SK-N-SH treated with all-trans-retinoic acid at 6 μM for 48 hours (cell line): ENCODE measurements around the gene RESF1.

Experiments
- ATAC-seq: fragments of 200-7000 bp; cut with Tn5 transposase; 3 replicates; pipeline ENCODE4 v1.9.1; 2020; ENCODE audit warnings: mild to moderate bottlenecking, moderate library complexity
- ARNTL ChIP-seq: fragments of 450-650 bp; formaldehyde crosslinking; IDR thresholded peaks from 2 replicates; pipeline ENCODE4 v1.5.0; 2020; ENCODE audit warnings: low read depth, mild to moderate bottlenecking, moderate library complexity, borderline replicate concordance
- CREB5 ChIP-seq: fragments of 250-450 bp; sonication (Bioruptor Pico); IDR thresholded peaks from 2 replicates; pipeline ENCODE4 v1.5.1; 2020; ENCODE audit warnings: low read depth, mild to moderate bottlenecking, moderate library complexity
- CSDC2 ChIP-seq: fragments of 250-450 bp; sonication (Bioruptor Pico); IDR thresholded peaks from 2 replicates; pipeline ENCODE4 v1.5.0; 2020; ENCODE audit warnings: mild to moderate bottlenecking, moderate library complexity
- CSRNP3 ChIP-seq: fragments of 250-450 bp; sonication (Bioruptor Pico); IDR thresholded peaks from 2 replicates; pipeline ENCODE4 v1.5.1; 2021; ENCODE audit warnings: mild to moderate bottlenecking, moderate library complexity
- GLIS3 ChIP-seq: fragments of 250-450 bp; sonication (Bioruptor Pico); IDR thresholded peaks from 2 replicates; pipeline ENCODE4 v1.5.0; 2020; ENCODE audit warnings: mild to moderate bottlenecking, moderate library complexity
- ISL1 ChIP-seq: fragments of 250-450 bp; sonication (Bioruptor Pico); IDR thresholded peaks from 2 replicates; pipeline ENCODE4 v2.1.2; 2022; ENCODE audit warnings: mild to moderate bottlenecking, moderate library complexity
- POU6F1 ChIP-seq: fragments of 250-450 bp; sonication (Bioruptor Pico); IDR thresholded peaks from 2 replicates; pipeline ENCODE4 v1.8.0; 2021; ENCODE audit warnings: low read depth, mild to moderate bottlenecking, moderate library complexity, borderline replicate concordance
- PPARA ChIP-seq: fragments of 250-450 bp; sonication (Bioruptor Pico); IDR thresholded peaks from 2 replicates; pipeline ENCODE4 v1.5.0; 2020; ENCODE audit warnings: mild to moderate bottlenecking, borderline replicate concordance
- RARB ChIP-seq: fragments of 250-450 bp; sonication (Bioruptor Pico); IDR thresholded peaks from 2 replicates; pipeline ENCODE4 v1.8.0; 2021; ENCODE audit warnings: mild to moderate bottlenecking, moderate library complexity
- SNAI2 ChIP-seq: fragments of 250-450 bp; sonication (Bioruptor Pico); IDR thresholded peaks from 2 replicates; pipeline ENCODE4 v1.5.0; 2020; ENCODE audit warnings: mild to moderate bottlenecking, moderate library complexity
- TCF4 ChIP-seq: fragments of 250-450 bp; sonication (Bioruptor Pico); IDR thresholded peaks from 2 replicates; pipeline ENCODE4 v1.8.0; 2021; ENCODE audit warnings: mild to moderate bottlenecking, moderate library complexity, borderline replicate concordance
- TOX ChIP-seq: fragments of 250-450 bp; sonication (Bioruptor Pico); IDR thresholded peaks from 2 replicates; pipeline ENCODE4 v1.8.0; 2021; ENCODE audit warnings: mild to moderate bottlenecking, moderate library complexity, borderline replicate concordance
- TSHZ2 ChIP-seq: fragments of 250-450 bp; sonication (Bioruptor Pico); IDR thresholded peaks from 2 replicates; pipeline ENCODE4 v1.5.0; 2020; ENCODE audit warnings: mild to moderate bottlenecking, moderate library complexity
- ZC3H10 ChIP-seq: fragments of 250-450 bp; sonication (Bioruptor Pico); IDR thresholded peaks from 2 replicates; pipeline ENCODE4 v1.5.1; 2021; ENCODE audit warnings: mild to moderate bottlenecking, moderate library complexity
- ZFP3 ChIP-seq: fragments of 250-450 bp; sonication (Bioruptor Pico); IDR thresholded peaks from 2 replicates; pipeline ENCODE4 v1.5.0; 2020; ENCODE audit warnings: mild to moderate bottlenecking, moderate library complexity
- ZFP30 ChIP-seq: fragments of 450-650 bp; formaldehyde crosslinking; IDR thresholded peaks from 2 replicates; pipeline ENCODE4 v1.5.0; 2022; ENCODE audit warnings: mild to moderate bottlenecking, moderate library complexity
- ZNF565 ChIP-seq: fragments of 450-650 bp; formaldehyde crosslinking; conservative IDR thresholded peaks from 2 replicates; pipeline ENCODE4 v1.5.0; 2020; ENCODE audit warnings: low read depth, mild to moderate bottlenecking, moderate library complexity
- ZNF70 ChIP-seq: fragments of 450-650 bp; formaldehyde crosslinking; IDR thresholded peaks from 2 replicates; pipeline ENCODE4 v1.5.0; 2020; ENCODE audit warnings: mild to moderate bottlenecking, moderate library complexity

RESF1 gene

GRCh38 chr12:31973818-31974217 lies 14.6 kb downstream of the RESF1 start (continued):
- TF ChIP-seq TSHZ2 (CRISPR knock-in tag), result no peak

- ATAC-seq, result no peak
- no peak for TF ChIP-seq POU6F1 (CRISPR knock-in tag)
- no peak for TF ChIP-seq SNAI2 (CRISPR knock-in tag)
- TF ChIP-seq ZC3H10 (CRISPR knock-in tag), result no peak
- no peak for TF ChIP-seq CSDC2 (CRISPR knock-in tag)
- no peak for TF ChIP-seq ISL1
- no peak for TF ChIP-seq GLIS3 (CRISPR knock-in tag)
- TF ChIP-seq ZNF565 (CRISPR knock-in tag), result no peak
- no peak for TF ChIP-seq PPARA
- TF ChIP-seq, all 23 proteins: peak for 0
Measured at GRCh38 chr12:31974673-31975072, 15.5 kb downstream of the RESF1 start.

- ATAC-seq, result no peak
- no peak for TF ChIP-seq ZFP30
- no peak for TF ChIP-seq CSDC2 (CRISPR knock-in tag)
- no peak for TF ChIP-seq RARB (CRISPR knock-in tag)
- TF ChIP-seq ZNF565 (CRISPR knock-in tag), result no peak
- TF ChIP-seq TCF4 (CRISPR knock-in tag), result no peak
- no peak for TF ChIP-seq TOX (CRISPR knock-in tag)
- TF ChIP-seq ARNTL (CRISPR knock-in tag), result no peak
- TF ChIP-seq ZC3H10 (CRISPR knock-in tag), result no peak
- TF ChIP-seq ZNF70 (CRISPR knock-in tag), result no peak
- TF ChIP-seq ZFP3 (CRISPR knock-in tag), result no peak
- TF ChIP-seq TSHZ2 (CRISPR knock-in tag), result no peak
- TF ChIP-seq ISL1, result no peak
- no peak for TF ChIP-seq CREB5 (CRISPR knock-in tag)
- no peak for TF ChIP-seq CSRNP3
- TF ChIP-seq PPARA, result no peak
Measured at GRCh38 chr12:31984806-31985591, 25.8 kb downstream of the RESF1 start.
